ENCODE results near the gene KANSL3.

GRCh38 chr2:96633641-96634040 is 4.5 kb downstream of the KANSL3 start:
- no peak for TF ChIP-seq POLR2A (IDR thresholded peaks at IDR 0.05; ENCODE audit: low read length)
- TF ChIP-seq GATA1 (IDR thresholded peaks at IDR 0.05; ENCODE audit: low read depth, low read length), result no peak

Data from erythroblast (primary cell).